GM19467 (cell line): ENCODE results near the gene WDR87.
"Not testable (repeated sequence)": the region's sequence is repeated elsewhere in the genome, so short reads cannot be mapped to it uniquely, and the experiment has no call there.

Source experiments
- ATAC-seq: cut with Tn5 transposase; IDR thresholded peaks from one replicate; pipeline ENCODE4 v1.9.1; 2021; ENCODE audit warnings: mild to moderate bottlenecking, moderate library complexity; ENCODE audit not compliant: unreplicated experiment

Gene WDR87

GRCh38 chr19:37931881-37932655 lies 25.7 kb upstream of the WDR87 start:
- ATAC-seq: peak; percentile 46

- ATAC-seq: no peak
Observed at GRCh38 chr19:37930416-37930815, 24.0 kb upstream of the WDR87 start.

GRCh38 chr19:37929355-37929923 lies 23.0 kb upstream of the WDR87 start:
- ATAC-seq: no peak

- peak; percentile 64 for ATAC-seq
Observed at GRCh38 chr19:37928527-37929286, 22.3 kb upstream of the WDR87 start.

- ATAC-seq: no peak
Observed at GRCh38 chr19:37926711-37927110, 20.3 kb upstream of the WDR87 start.

GRCh38 chr19:37926255-37926654 lies 19.9 kb upstream of the WDR87 start:
- ATAC-seq: no peak

- ATAC-seq: no peak
Observed at GRCh38 chr19:37925212-37925611, 18.8 kb upstream of the WDR87 start.

- not testable (repeated sequence) for ATAC-seq
Observed at GRCh38 chr19:37924573-37924972, 18.2 kb upstream of the WDR87 start.

- no peak for ATAC-seq
Observed at GRCh38 chr19:37920591-37921450, 14.4 kb upstream of the WDR87 start.

GRCh38 chr19:37914908-37915307 lies 8.5 kb upstream of the WDR87 start:
- ATAC-seq: no peak

GRCh38 chr19:37909661-37910199 lies 3.3 kb upstream of the WDR87 start:
- ATAC-seq: no peak

- ATAC-seq: no peak
Observed at GRCh38 chr19:37907735-37908455, 1.5 kb upstream of the WDR87 start.

- peak; percentile 72 for ATAC-seq
Observed at GRCh38 chr19:37906869-37907734, 708 bp upstream of the WDR87 start, which contains the start of gene SIPA1L3. Gene SIPA1L3 (plus strand): TSS chr19:37907208. CDS start chr19:38081566, 174,358 bp downstream.

- ATAC-seq: no peak
Observed at GRCh38 chr19:37903096-37903495, 3.3 kb downstream of the WDR87 start.

GRCh38 chr19:37902668-37903067 lies 3.7 kb downstream of the WDR87 start:
- ATAC-seq: no peak

- no peak for ATAC-seq
Observed at GRCh38 chr19:37899966-37900365, 6.4 kb downstream of the WDR87 start.

GRCh38 chr19:37899453-37899852 lies 6.9 kb downstream of the WDR87 start:
- no peak for ATAC-seq

GRCh38 chr19:37896180-37896579 lies 10.2 kb downstream of the WDR87 start:
- no peak for ATAC-seq
